SK-N-SH (cell line): Measurements from ENCODE around the gene OR2H2. TPM values are rescaled to one million over a fixed set of nuclear protein-coding genes. Genes with fewer than 3 reads are reported as not detected.

ENCODE experiments used
- CTCF ChIA-PET: fragments of 300-600, 350-600 bp; formaldehyde crosslinking; extraction: SDS; loops from one replicate; lab custom pipeline; 2021; lab: Yijun Ruan, JAX
- POLR2A ChIA-PET: fragments of 350-600 bp; sonication (Branson Sonifier 250); formaldehyde crosslinking; extraction: SDS; loops from one replicate; lab custom pipeline; 2020; ENCODE audit warnings: antibody characterized with exemption, inconsistent platforms; lab: Yijun Ruan, JAX
- DNase-seq: peaks from one replicate; pipeline ENCODE4 v3.0.0; 2012
- H2AFZ ChIP-seq: fragments of 200-600 bp; sonication (generic); 2 replicates; pipeline ENCODE4 v1.8.1; 2016; ENCODE audit warnings: antibody characterized with exemption, mild to moderate bottlenecking, low read depth
- H3F3A ChIP-seq: fragments of 200-600 bp; sonication (generic); replicated peaks from 2 replicates; pipeline ENCODE3; 2016; ENCODE audit warnings: antibody characterized with exemption, mild to moderate bottlenecking; ENCODE audit not compliant: insufficient read depth
- H3K27ac ChIP-seq, 2 experiments: fragments of 200-500 bp in 1 of 2; fragments of 200-600 bp in 1 of 2; sonication (Bioruptor generic) in 1 of 2; sonication (generic), shearing (Covaris generic) in 1 of 2; 2 replicates each; pipeline versions ENCODE4 v1.5.1 to v1.6.1; 2014 to 2016; ENCODE audit warnings: low read depth in 2 of 2, inconsistent platforms in 1 of 2, low read length in 1 of 2, mild to moderate bottlenecking in 1 of 2, mixed read lengths in 1 of 2
- H3K27me3 ChIP-seq: fragments of 200-600 bp; sonication (generic), shearing (Covaris generic); 2 replicates; pipeline ENCODE4 v1.6.1; 2016; ENCODE audit warnings: mixed run types; ENCODE audit not compliant: insufficient read depth
- H3K36me3 ChIP-seq, 2 experiments: fragments of 200-500 bp in 1 of 2; fragments of 200-600 bp in 1 of 2; sonication (Bioruptor generic) in 1 of 2; sonication (generic) in 1 of 2; replicated peaks in 1 of 2; 2 replicates each; pipeline versions ENCODE3 to v1.5.1; 2014 to 2016; ENCODE audit warnings: low read length in 1 of 2, mild to moderate bottlenecking in 1 of 2; ENCODE audit not compliant: insufficient read depth in 2 of 2, control insufficient read depth in 1 of 2
- H3K4me1 ChIP-seq, 2 experiments: fragments of 200-500 bp in 1 of 2; fragments of 200-600 bp in 1 of 2; sonication (Bioruptor generic) in 1 of 2; sonication (generic), shearing (Covaris generic) in 1 of 2; 2 replicates each; pipeline versions ENCODE4 v1.5.1 to v1.6.1; 2014 to 2016; ENCODE audit warnings: low read depth in 1 of 2, low read length in 1 of 2, mixed run types in 1 of 2; ENCODE audit not compliant: insufficient read depth in 2 of 2, control insufficient read depth in 1 of 2
- H3K4me2 ChIP-seq: fragments of 200-600 bp; sonication (generic), shearing (Covaris generic); 2 replicates; pipeline ENCODE4 v1.6.1; 2017; ENCODE audit warnings: mixed run types
- H3K4me3 ChIP-seq, 2 experiments: fragments of 200-500 bp in 1 of 2; fragments of 200-600 bp in 1 of 2; sonication (Bioruptor generic) in 1 of 2; sonication (generic), shearing (Covaris generic) in 1 of 2; 2 replicates each; pipeline versions ENCODE4 v1.5.1 to v1.8.1; 2014 to 2016; ENCODE audit warnings: low read depth in 2 of 2, inconsistent platforms in 1 of 2, low read length in 1 of 2, mild to moderate bottlenecking in 1 of 2, mixed read lengths in 1 of 2, moderate library complexity in 1 of 2
- H3K79me2 ChIP-seq: fragments of 200-600 bp; sonication (generic); 2 replicates; pipeline ENCODE4 v1.8.1; 2017; ENCODE audit warnings: mild to moderate bottlenecking; ENCODE audit not compliant: insufficient read depth
- H3K9ac ChIP-seq: fragments of 200-600 bp; sonication (generic); 2 replicates; pipeline ENCODE4 v1.6.1; 2017; ENCODE audit warnings: mixed run types
- H3K9me2 ChIP-seq: fragments of 200-600 bp; sonication (generic); 2 replicates; pipeline ENCODE4 v1.6.1; 2017; ENCODE audit warnings: mixed run types
- H3K9me3 ChIP-seq: fragments of 200-600 bp; sonication (generic); 2 replicates; pipeline ENCODE4 v1.6.1; 2017; ENCODE audit warnings: mixed run types, mild to moderate bottlenecking, moderate library complexity
- H4K20me1 ChIP-seq: fragments of 200-600 bp; sonication (generic); 2 replicates; pipeline ENCODE4 v1.6.1; 2017; ENCODE audit warnings: mild to moderate bottlenecking, mixed run types; ENCODE audit not compliant: insufficient read depth
- EZH2phosphoT487 ChIP-seq: fragments of 200-600 bp; sonication (generic); IDR thresholded peaks from 2 replicates; pipeline ENCODE4 v1.6.1; 2017; ENCODE audit warnings: low read depth, mixed run types, mild to moderate bottlenecking, antibody characterized with exemption, moderate library complexity, borderline replicate concordance
- FOXJ3 ChIP-seq: sonication (generic); formaldehyde crosslinking; IDR thresholded peaks from 2 replicates; pipeline ENCODE4 v1.5.1; 2020; ENCODE audit warnings: mild to moderate bottlenecking, missing genetic modification reagents
- GATA2 ChIP-seq: sonication (generic); formaldehyde crosslinking; IDR thresholded peaks from 2 replicates; pipeline ENCODE4 v1.5.0; 2020; ENCODE audit warnings: mild to moderate bottlenecking, missing genetic modification reagents
- IRF3 ChIP-seq: fragments of 150-350 bp; IDR thresholded peaks from 2 replicates; pipeline ENCODE4 v1.6.1; 2016; ENCODE audit warnings: mild to moderate bottlenecking, low read depth, low read length
- MAX ChIP-seq: IDR thresholded peaks from 2 replicates; pipeline ENCODE4 v1.4.0; 2012; ENCODE audit warnings: low read depth
- MXI1 ChIP-seq: IDR thresholded peaks from 2 replicates; pipeline ENCODE4 v1.6.1; 2012; ENCODE audit warnings: mild to moderate bottlenecking, low read depth, low read length, improper control_type of control experiment
- NRF1 ChIP-seq: IDR thresholded peaks from 2 replicates; pipeline ENCODE4 v1.6.1; 2012; ENCODE audit warnings: low read depth, mild to moderate bottlenecking, low read length
- PBX3 ChIP-seq: IDR thresholded peaks from 2 replicates; pipeline ENCODE4; 2012
- RCOR1 ChIP-seq: fragments of 150-350 bp; IDR thresholded peaks from 2 replicates; pipeline ENCODE4 v1.6.1; 2017; ENCODE audit warnings: antibody characterized with exemption, low read length
- REST ChIP-seq: IDR thresholded peaks from 2 replicates; pipeline ENCODE4 v1.6.1; 2012; ENCODE audit warnings: mild to moderate bottlenecking, low read depth, low read length, moderate library complexity
- RFX5 ChIP-seq: IDR thresholded peaks from 2 replicates; pipeline ENCODE4 v1.6.1; 2012; ENCODE audit warnings: mild to moderate bottlenecking, improper control_type of control experiment, low read length
- SIN3A ChIP-seq: IDR thresholded peaks from 2 replicates; pipeline ENCODE4 v1.6.1; 2012; ENCODE audit warnings: low read depth, mild to moderate bottlenecking, low read length, moderate library complexity, borderline replicate concordance
- TCF12 ChIP-seq: IDR thresholded peaks from 2 replicates; pipeline ENCODE4 v1.4.0; 2012
- USF1 ChIP-seq: IDR thresholded peaks from 2 replicates; pipeline ENCODE4 v1.4.0; 2012; ENCODE audit warnings: low read depth, borderline replicate concordance
- USF2 ChIP-seq: fragments of 150-350 bp; IDR thresholded peaks from 2 replicates; pipeline ENCODE4 v1.6.1; 2017; ENCODE audit warnings: antibody characterized with exemption, low read length, low read depth, borderline replicate concordance
- YY1 ChIP-seq: IDR thresholded peaks from 2 replicates; pipeline ENCODE4 v1.4.0; 2012; ENCODE audit warnings: low read depth, mild to moderate bottlenecking
- WGBS: methylation state at CpG from one replicate; pipeline ENCODE4 v1.1.6; 2017; ENCODE audit warnings: low lambda C conversion rate; 5-methylcytosine and 5-hydroxymethylcytosine counted together
- polyA plus RNA-seq, 3 experiments: library from polyadenylated mRNA; depleted of rRNA; stranded (reverse); fragments of >200 nt; gene quantifications; 2 replicates each; pipeline ENCODE4 v1.2.3, GENCODE V29; 2012

Gene OR2H2
- polyA plus RNA-seq, 1 of the 3 experiments (the other 2 are of a cell fraction): not detected

- peaks cover 15% of the 10 kb centered on the region; the same call in 1 of the 2 replicates for H3K27me3 ChIP-seq
- no peak for TF ChIP-seq YY1
- H3K9ac ChIP-seq: no peak overlapping the region
- H3K9me3 ChIP-seq: no peaks in the 10 kb centered on the region
- H3K4me3 ChIP-seq: no peak overlapping the region
- H3K27ac ChIP-seq: no peak overlapping the region
- no peaks in the 10 kb centered on the region for H4K20me1 ChIP-seq
- ChIA-PET POLR2A (no interaction called here), CTCF (interaction anchor here (3.0 kb wide), 1 partner anchor 9 kb away, joined by 8 read pairs; no protein-coding TSS in a partner anchor)
- H3K79me2 ChIP-seq: no peaks in the 10 kb centered on the region
- no peaks in the 10 kb centered on the region for H3K9me2 ChIP-seq
- H3K4me2 ChIP-seq: no peak overlapping the region
- no peaks in the 10 kb centered on the region for H3K36me3 ChIP-seq
- H3K4me1 ChIP-seq: no peaks in the 10 kb centered on the region; a peak in 1 of 4 replicates
- no peak for DNase-seq
- no peak overlapping the region for H2AFZ ChIP-seq
- 23% methylated on average over 4 of the region's 4 CpGs for WGBS
- H3F3A ChIP-seq: no peaks in the 10 kb centered on the region
These were observed 8.4 kb downstream of the OR2H2 start for GRCh38 chr6:29593199-29593855.

- Histone ChIP-seq H2AFZ (no peak overlapping the region), H3F3A (no peaks in the 10 kb centered on the region), H3K4me1 (no peaks in the 10 kb centered on the region; a peak in 1 of 4 replicates), H3K4me3 (no peak overlapping the region), H3K4me2 (no peak overlapping the region), H4K20me1 (no peaks in the 10 kb centered on the region), H3K27me3 (0 out of 2 replicates have a peak, but pooled peaks cover 11% of the 10 kb centered on the region), H3K9me3 (no peaks in the 10 kb centered on the region), H3K9me2 (no peaks in the 10 kb centered on the region), H3K36me3 (peaks cover 0 to under 1% of the 10 kb centered on the region in 2 experiments), H3K79me2 (no peaks in the 10 kb centered on the region), H3K27ac (no peak overlapping the region), H3K9ac (no peak overlapping the region)
- CTCF ChIA-PET: interaction anchor here (1.1 to 3.4 kb wide), 2 partner anchors 7 to 32 kb away, joined by 3 to 22 read pairs; no protein-coding TSS in a partner anchor
- WGBS: 51% methylated on average over 6 of the region's 6 CpGs
- DNase-seq: no peak
- POLR2A ChIA-PET: no interaction called here
- no peak for TF ChIP-seq RFX5
- no peak for TF ChIP-seq TCF12
- TF ChIP-seq RCOR1: no peak
- no peak for TF ChIP-seq REST
- TF ChIP-seq MAX: no peak
- TF ChIP-seq USF1: no peak
- TF ChIP-seq USF2: no peak
- no peak for TF ChIP-seq FOXJ3 (CRISPR knock-in tag)
- TF ChIP-seq EZH2phosphoT487: no peak
- no peak for TF ChIP-seq IRF3
- no peak for TF ChIP-seq SIN3A
- TF ChIP-seq NRF1: no peak
- no peak for TF ChIP-seq PBX3
- TF ChIP-seq GATA2 (CRISPR knock-in tag): no peak
- TF ChIP-seq MXI1: no peak
These were observed 11.5 kb downstream of the OR2H2 start for GRCh38 chr6:29596381-29596900.
